Choroid plexus epithelial cell (primary cell): Measurements from ENCODE around the gene AGPAT4.
A peak's percentile ranks its signal among the peaks of the same experiment; 100 is the strongest.

Experiments
- DNase-seq: peaks from one replicate; pipeline ENCODE4 v3.0.0-alpha.2; 2010; ENCODE audit warnings: low read depth
- H3K4me3 ChIP-seq: 2 replicates; pipeline ENCODE4 v1.5.1; 2011; ENCODE audit warnings: low read depth, mild to moderate bottlenecking, control low read depth, low read length, moderate library complexity
- TF ChIP-seq, protein P1 (sequence below): conservative IDR thresholded peaks from 2 replicates; pipeline ENCODE4 v1.5.1; 2011; ENCODE audit warnings: low read depth, mild to moderate bottlenecking, control low read depth, inconsistent platforms, low read length, moderate library complexity

Gene AGPAT4

GRCh38 chr6:161295784-161296183 is 21.9 kb upstream of the AGPAT4 start:
- DNase-seq = no peak
- TF ChIP-seq, protein P1, sequence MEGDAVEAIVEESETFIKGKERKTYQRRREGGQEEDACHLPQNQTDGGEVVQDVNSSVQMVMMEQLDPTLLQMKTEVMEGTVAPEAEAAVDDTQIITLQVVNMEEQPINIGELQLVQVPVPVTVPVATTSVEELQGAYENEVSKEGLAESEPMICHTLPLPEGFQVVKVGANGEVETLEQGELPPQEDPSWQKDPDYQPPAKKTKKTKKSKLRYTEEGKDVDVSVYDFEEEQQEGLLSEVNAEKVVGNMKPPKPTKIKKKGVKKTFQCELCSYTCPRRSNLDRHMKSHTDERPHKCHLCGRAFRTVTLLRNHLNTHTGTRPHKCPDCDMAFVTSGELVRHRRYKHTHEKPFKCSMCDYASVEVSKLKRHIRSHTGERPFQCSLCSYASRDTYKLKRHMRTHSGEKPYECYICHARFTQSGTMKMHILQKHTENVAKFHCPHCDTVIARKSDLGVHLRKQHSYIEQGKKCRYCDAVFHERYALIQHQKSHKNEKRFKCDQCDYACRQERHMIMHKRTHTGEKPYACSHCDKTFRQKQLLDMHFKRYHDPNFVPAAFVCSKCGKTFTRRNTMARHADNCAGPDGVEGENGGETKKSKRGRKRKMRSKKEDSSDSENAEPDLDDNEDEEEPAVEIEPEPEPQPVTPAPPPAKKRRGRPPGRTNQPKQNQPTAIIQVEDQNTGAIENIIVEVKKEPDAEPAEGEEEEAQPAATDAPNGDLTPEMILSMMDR = no peak

DNA sequence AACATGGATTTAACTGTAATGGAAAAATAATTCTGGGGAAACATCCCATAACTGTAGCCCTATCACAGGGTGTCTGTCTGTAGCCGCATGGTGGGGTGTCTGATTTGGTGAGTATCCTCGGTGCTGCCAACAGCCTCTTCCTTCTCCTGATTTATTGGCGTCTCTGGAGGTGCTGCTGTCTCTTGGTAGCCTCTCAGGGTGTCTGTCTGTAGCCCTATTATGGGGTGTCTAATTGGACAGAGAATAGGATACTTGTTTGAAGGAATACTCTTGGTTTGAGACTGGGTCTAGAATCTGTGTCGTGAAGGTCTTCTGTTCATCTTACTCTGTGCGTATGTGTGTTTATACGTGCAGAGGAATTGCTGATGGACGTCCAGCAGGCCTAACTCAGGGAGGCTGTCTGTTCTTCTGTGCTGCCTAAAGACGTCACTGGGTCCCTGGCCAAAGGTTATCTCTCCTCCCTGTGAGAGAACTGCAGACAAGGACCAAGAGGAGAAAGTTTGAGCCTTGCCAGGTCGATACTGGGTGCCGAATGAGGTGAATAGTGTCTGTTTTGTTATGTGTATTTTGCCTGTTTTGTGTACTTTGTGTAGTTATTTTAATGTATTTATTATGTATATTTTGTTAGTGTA is 18.9 kb upstream of the AGPAT4 start:
- TF ChIP-seq, protein P1 = no peak
- peak; percentile 29 for DNase-seq
- H3K4me3 ChIP-seq = no peak overlapping the region

More at GRCh38 chr6:161295784-161296183, 21.9 kb upstream of the AGPAT4 start:
- H3K4me3 ChIP-seq = no peak overlapping the region

DNA sequence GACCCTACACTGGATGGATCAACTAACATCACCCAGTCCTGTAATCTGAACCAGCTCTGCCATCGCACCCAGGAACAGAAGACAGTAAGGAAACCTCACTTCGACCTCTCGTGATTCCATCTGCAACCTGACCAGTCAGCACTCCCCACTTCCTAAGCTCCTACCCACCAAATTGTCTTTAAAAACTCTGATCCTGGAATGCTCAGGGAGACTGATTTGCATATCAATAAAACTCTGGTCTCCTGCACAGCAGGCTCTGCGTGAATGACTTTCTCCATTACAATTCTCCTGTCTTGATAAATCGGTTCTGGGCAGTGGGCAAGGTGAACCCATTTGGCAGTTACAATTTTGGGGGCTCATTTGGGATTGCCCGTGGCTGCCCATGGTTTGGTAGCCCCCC is 18.3 kb upstream of the AGPAT4 start:
- TF ChIP-seq, protein P1 = no peak
- DNase-seq = no peak
- H3K4me3 ChIP-seq = no peak overlapping the region

- TF ChIP-seq, protein P1 = no peak
- no peak overlapping the region for H3K4me3 ChIP-seq
- DNase-seq = no peak
Measured at GRCh38 chr6:161290751-161291150, 16.9 kb upstream of the AGPAT4 start.

DNA sequence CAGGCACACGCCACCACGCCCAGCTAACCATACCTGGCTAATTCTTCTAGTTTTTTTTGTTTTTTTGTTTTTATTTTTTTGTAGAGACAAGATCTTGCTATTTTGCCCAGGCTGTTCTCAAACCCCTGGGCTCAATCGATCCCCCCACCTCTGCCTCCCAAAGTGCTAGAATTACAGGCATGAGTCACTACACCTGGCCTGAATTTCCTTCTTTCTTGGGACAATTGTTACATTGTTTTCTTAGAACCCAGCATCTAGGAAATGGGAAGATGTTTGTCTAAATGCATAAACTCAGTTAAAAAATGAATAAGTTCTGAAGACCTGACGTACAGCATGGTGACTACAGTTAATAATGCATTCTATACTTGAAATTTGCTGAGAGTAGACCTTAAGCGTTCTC is 10.8 kb upstream of the AGPAT4 start:
- DNase-seq = no peak
- H3K4me3 ChIP-seq = no peak overlapping the region
- TF ChIP-seq, protein P1 = no peak

DNA sequence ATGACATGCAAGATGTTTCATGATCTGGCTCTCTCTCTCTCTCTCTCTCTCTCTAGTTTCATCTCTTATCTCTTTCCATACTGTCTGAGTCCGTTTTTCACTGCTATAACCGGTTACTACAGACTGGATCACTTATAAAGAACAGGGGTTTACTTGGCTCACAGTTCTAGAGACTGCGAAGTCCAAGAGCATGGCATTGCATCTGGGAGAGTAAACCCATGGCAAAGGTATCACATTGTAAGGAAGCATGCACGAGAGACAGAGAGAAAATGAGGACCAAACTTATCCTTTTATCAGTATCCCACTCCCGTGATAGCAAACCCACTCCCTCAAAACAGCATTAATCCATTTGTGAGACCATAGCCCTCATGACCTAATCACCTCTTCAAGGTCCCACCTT is 7.2 kb upstream of the AGPAT4 start:
- TF ChIP-seq, protein P1 = no peak
- no peak overlapping the region for H3K4me3 ChIP-seq
- no peak for DNase-seq
